CD4-positive, CD25-positive, alpha-beta regulatory T cell (primary cell): ENCODE results near the gene ANKRD13C. TPM values are rescaled to one million over a fixed set of nuclear protein-coding genes. Genes with fewer than 3 reads are reported as not detected.

Experiments
- ATAC-seq, 2 donors: fragments of 150-1000 bp; cut with Tn5 transposase; one replicate each; pipeline ENCODE4 v1.10.0; 2021; ENCODE audit warnings: low read depth in 2 of 2, moderate number of reproducible peaks in 2 of 2, moderate library complexity in 1 of 2
- DNase-seq, 3 donors: peaks; one replicate each; pipeline versions ENCODE4 v3.0.0 to v3.0.0-alpha.2; 2012 to 2022; ENCODE audit warnings: mixed read lengths in 1 of 3
- H3K27ac ChIP-seq: one replicate; pipeline ENCODE4 v1.7.0; 2013; ENCODE audit warnings: mild to moderate bottlenecking, low read length; ENCODE audit not compliant: insufficient read depth, poor library complexity, severe bottlenecking
- H3K27me3 ChIP-seq: one replicate; pipeline ENCODE4 v1.7.0; 2013; ENCODE audit warnings: low read length; ENCODE audit not compliant: control insufficient read depth, insufficient read depth
- H3K36me3 ChIP-seq: one replicate; pipeline ENCODE4 v1.7.0; 2013; ENCODE audit warnings: mild to moderate bottlenecking, low read length, moderate library complexity; ENCODE audit not compliant: control insufficient read depth, insufficient read depth
- H3K4me1 ChIP-seq: 2 replicates; pipeline ENCODE4 v1.7.0; 2013; ENCODE audit warnings: mild to moderate bottlenecking, low read length; ENCODE audit not compliant: insufficient read depth, control insufficient read depth, poor library complexity, severe bottlenecking
- H3K4me3 ChIP-seq: one replicate; pipeline ENCODE4 v1.7.0; 2013; ENCODE audit warnings: low read depth, mild to moderate bottlenecking, low read length, moderate library complexity
- H3K9me3 ChIP-seq, 2 experiments: 1 replicate in 1 of 2; 2 replicates in 1 of 2; pipeline ENCODE4 v1.7.0; 2013; ENCODE audit warnings: low read length in 2 of 2, mild to moderate bottlenecking in 1 of 2, moderate library complexity in 1 of 2; ENCODE audit not compliant: control insufficient read depth in 2 of 2
- H3K27ac Mint-ChIP-seq, 3 donors: one replicate each; pipeline ENCODE4 v1.8.0; 2020 to 2022; ENCODE audit warnings: mild to moderate bottlenecking in 3 of 3, mixed read lengths in 3 of 3, moderate library complexity in 2 of 3
- H3K27me3 Mint-ChIP-seq: one replicate; pipeline ENCODE4 v1.8.0; 2022; ENCODE audit warnings: mild to moderate bottlenecking, mixed read lengths
- H3K36me3 Mint-ChIP-seq: one replicate; pipeline ENCODE4 v1.8.0; 2020; ENCODE audit warnings: mixed read lengths
- H3K4me1 Mint-ChIP-seq, 4 donors: one replicate each; pipeline ENCODE4 v1.8.0; 2020 to 2022; ENCODE audit warnings: mixed read lengths in 4 of 4, mild to moderate bottlenecking in 1 of 4
- H3K4me3 Mint-ChIP-seq, 4 donors: one replicate each; pipeline ENCODE4 v1.8.0; 2020 to 2022; ENCODE audit warnings: mild to moderate bottlenecking in 4 of 4, mixed read lengths in 4 of 4, moderate library complexity in 3 of 4
- H3K9me3 Mint-ChIP-seq, 7 donors: one replicate each; pipeline ENCODE4 v1.8.0; 2020 to 2022; ENCODE audit warnings: mixed read lengths in 7 of 7, mild to moderate bottlenecking in 3 of 7, moderate library complexity in 2 of 7
- polyA plus RNA-seq, 4 donors: library from polyadenylated mRNA; unstranded; fragments of 300-500 nt; fragmentation: Illumina TruSeq; gene quantifications; one replicate each; pipeline ENCODE4 v1.2.3, GENCODE V29; 2021
- total RNA-seq: library from RNA; stranded (reverse); gene quantifications from one replicate; pipeline ENCODE4 v1.2.3, GENCODE V29; 2022

Gene ANKRD13C
- total and polyA plus RNA-seq, 5 donors from 2014 or later = 12.7 to 30.7 (median 16.0) TPM

DNA sequence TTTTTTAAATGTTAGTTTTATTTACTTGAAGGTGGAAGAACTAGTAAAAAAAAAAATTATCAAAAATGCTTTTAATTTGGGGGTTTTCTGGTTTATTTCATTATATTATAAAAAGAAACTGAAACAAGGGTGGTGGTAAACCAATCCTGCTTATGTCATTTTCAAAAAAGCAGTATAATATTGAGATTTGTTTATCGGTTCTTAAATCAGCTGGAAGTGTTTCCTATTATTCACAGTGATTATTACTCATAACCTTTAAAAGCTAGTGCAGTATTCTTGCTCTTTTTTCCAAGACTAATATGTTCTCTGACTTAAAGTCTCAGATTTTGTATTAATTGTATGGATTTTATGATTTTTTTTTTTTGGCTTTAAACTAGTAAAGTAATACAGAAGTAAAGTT is 143.7 kb downstream of the ANKRD13C start:
- peak overlapping the region in 2 of 4 donors; percentile 15 for H3K4me3 Mint-ChIP-seq
- H3K9me3 ChIP-seq = no peaks in the 10 kb centered on the region
- no peak for ATAC-seq
- H3K27ac ChIP-seq = peak overlapping the region; percentile 23
- no peak overlapping the region for H3K4me3 ChIP-seq
- DNase-seq = no peak
- no peaks in the 10 kb centered on the region for H3K9me3 Mint-ChIP-seq
- H3K27me3 Mint-ChIP-seq = no peaks in the 10 kb centered on the region
- H3K36me3 ChIP-seq = peaks cover 22% of the 10 kb centered on the region
- peaks cover 13 to 67% (median 47%) of the 10 kb centered on the region in 4 donors for H3K4me1 Mint-ChIP-seq
- H3K27ac Mint-ChIP-seq = no peak overlapping the region
- H3K36me3 Mint-ChIP-seq = peaks cover 24% of the 10 kb centered on the region
- peaks cover 48% of the 10 kb centered on the region for H3K4me1 ChIP-seq
- H3K27me3 ChIP-seq = no peaks in the 10 kb centered on the region

Other genes with a start within 250 kb of the ANKRD13C start
- 15.7 TPM for gene LRRC40, start 149.1 kb downstream of the ANKRD13C start, total RNA-seq
- 10 to 100 TPM in 1 of 4 donors, 1 to 10 TPM in 3; 6.9 to 11.3 (median 8.1) TPM for gene LRRC40, start 149.1 kb downstream of the ANKRD13C start, polyA plus RNA-seq
- gene SRSF11, start 133.3 kb downstream of the ANKRD13C start, total RNA-seq = 332 TPM
- 100 to 1,000 TPM in 2 of 4 donors, 10 to 100 TPM in 2; 83.7 to 120 (median 103) TPM for gene SRSF11, start 133.3 kb downstream of the ANKRD13C start, polyA plus RNA-seq
- gene CTH, start 56.5 kb upstream of the ANKRD13C start, total RNA-seq = 4.6 TPM
- 1 to 10 TPM in 2 of 4 donors, under 1 TPM in 1, not detected in 1; 0.71 to 2.3 (median 1.6) TPM for gene CTH, start 56.5 kb upstream of the ANKRD13C start, polyA plus RNA-seq